H1 (cell line): ENCODE results near the gene CTSH. TPM values are rescaled to one million over a fixed set of nuclear protein-coding genes. Genes with fewer than 3 reads are reported as not detected.

ENCODE experiments used
- CTCF ChIA-PET: fragments of 300-600 bp; sonication (Branson Sonifier 250); formaldehyde crosslinking; loops from one replicate; lab custom pipeline; 2021; ENCODE audit not compliant: partially characterized antibody; lab: Charles Lee
- POLR2A ChIA-PET: fragments of 300-600 bp; sonication (Branson Sonifier 250); formaldehyde crosslinking; loops from one replicate; lab custom pipeline; 2021; ENCODE audit warnings: inconsistent platforms; ENCODE audit not compliant: partially characterized antibody; lab: Charles Lee
- DNase-seq, 2 experiments: peaks; one replicate each; pipeline versions ENCODE4 v3.0.0 to v3.0.0-alpha.2; 2010 to 2022; ENCODE audit warnings: low spot score in 2 of 2, low read depth in 1 of 2, mixed read lengths in 1 of 2
- FAIRE-seq: peaks from 2 replicates; lab custom pipeline; 2011; peaks lifted over from hg19 to GRCh38; lab: Jason Lieb, UNC
- H2AFZ ChIP-seq: 2 replicates; pipeline ENCODE4 v1.8.1; 2012; ENCODE audit warnings: low read length, inconsistent platforms
- H2AK5ac ChIP-seq: 2 replicates; pipeline ENCODE4 v1.6.1; 2013; ENCODE audit warnings: low read depth, low read length
- H2BK120ac ChIP-seq: replicated peaks from 2 replicates; pipeline ENCODE3; 2013; ENCODE audit warnings: low read depth, low read length, inconsistent platforms
- H2BK12ac ChIP-seq: 2 replicates; pipeline ENCODE4 v1.6.1; 2013; ENCODE audit warnings: low read depth, low read length
- H2BK15ac ChIP-seq: 2 replicates; pipeline ENCODE4 v1.6.1; 2013; ENCODE audit warnings: low read length
- H2BK20ac ChIP-seq: 2 replicates; pipeline ENCODE4 v1.6.1; 2013; ENCODE audit warnings: low read length
- H2BK5ac ChIP-seq: 2 replicates; pipeline ENCODE4 v1.6.1; 2013; ENCODE audit warnings: low read depth, low read length
- H3K14ac ChIP-seq: 2 replicates; pipeline ENCODE4 v1.6.1; 2013; ENCODE audit warnings: inconsistent platforms; ENCODE audit not compliant: insufficient read length
- H3K18ac ChIP-seq: 2 replicates; pipeline ENCODE4 v1.6.1; 2013; ENCODE audit warnings: low read length; ENCODE audit errors: extremely low read depth
- H3K23ac ChIP-seq: 2 replicates; pipeline ENCODE4 v1.6.1; 2013; ENCODE audit warnings: inconsistent platforms; ENCODE audit not compliant: insufficient read length
- H3K23me2 ChIP-seq: 2 replicates; pipeline ENCODE4 v1.6.1; 2013; ENCODE audit warnings: low read depth, low read length
- H3K27ac ChIP-seq: 2 replicates; pipeline ENCODE4 v1.6.1; 2011; ENCODE audit warnings: low read depth, low read length, inconsistent platforms
- H3K27me3 ChIP-seq, 4 experiments: replicated peaks in 1 of 4; 1 replicate in 1 of 4; 2 replicates in 3 of 4; pipeline versions ENCODE4 v1.6.1 to v1.8.1; 2011 to 2013; ENCODE audit warnings: low read length in 3 of 4, mild to moderate bottlenecking in 3 of 4, inconsistent platforms in 2 of 4, mixed read lengths in 2 of 4, moderate library complexity in 1 of 4; ENCODE audit not compliant: control insufficient read depth in 3 of 4, insufficient read depth in 3 of 4; ENCODE audit errors: extremely low read depth in 1 of 4
- H3K36me3 ChIP-seq, 4 experiments: 2 replicates each; pipeline versions ENCODE4 v1.6.1 to v1.8.1; 2011 to 2013; ENCODE audit warnings: mild to moderate bottlenecking in 4 of 4, low read length in 3 of 4, moderate library complexity in 2 of 4, control low read depth in 1 of 4, inconsistent platforms in 1 of 4; ENCODE audit not compliant: insufficient read depth in 4 of 4, control insufficient read depth in 2 of 4
- H3K4ac ChIP-seq: replicated peaks from 2 replicates; pipeline ENCODE3; 2013; ENCODE audit warnings: low read length, low read depth, mixed read lengths, inconsistent platforms; ENCODE audit not compliant: insufficient read length
- H3K4me1 ChIP-seq, 4 experiments: replicated peaks in 1 of 4; 1 replicate in 1 of 4; 2 replicates in 3 of 4; pipeline versions ENCODE4 v1.6.1 to v1.8.1; 2011 to 2013; ENCODE audit warnings: low read length in 3 of 4, inconsistent platforms in 2 of 4, mixed read lengths in 1 of 4; ENCODE audit not compliant: insufficient read depth in 4 of 4, control insufficient read depth in 3 of 4
- H3K4me2 ChIP-seq, 2 experiments: 2 replicates each; pipeline versions ENCODE4 v1.6.1 to v1.8.1; 2011 to 2013; ENCODE audit warnings: low read depth in 2 of 2, low read length in 2 of 2, control low read depth in 1 of 2, inconsistent platforms in 1 of 2, mild to moderate bottlenecking in 1 of 2; ENCODE audit not compliant: insufficient read depth in 1 of 2
- H3K4me3 ChIP-seq, 4 experiments: fragments of 200-600, 300-600 bp in 1 of 4; sonication (generic), shearing (Covaris generic), sonication (Bioruptor Twin) in 1 of 4; 2 replicates each; pipeline versions ENCODE4 v1.5.1 to v1.8.1; 2011 to 2016; ENCODE audit warnings: low read length in 4 of 4, low read depth in 3 of 4, control low read depth in 2 of 4, inconsistent platforms in 2 of 4, mild to moderate bottlenecking in 2 of 4, mixed read lengths in 1 of 4, moderate library complexity in 1 of 4; ENCODE audit not compliant: insufficient read depth in 2 of 4; ENCODE audit errors: extremely low read depth in 1 of 4
- H3K56ac ChIP-seq: replicated peaks from 2 replicates; pipeline ENCODE3; 2013; ENCODE audit warnings: low read depth, mild to moderate bottlenecking, mixed read lengths, low read length, inconsistent platforms; ENCODE audit not compliant: insufficient read length
- H3K79me1 ChIP-seq: 2 replicates; pipeline ENCODE4 v1.6.1; 2013; ENCODE audit warnings: low read depth, low read length, control low read depth
- H3K79me2 ChIP-seq, 2 experiments: 2 replicates each; pipeline versions ENCODE4 v1.6.1 to v1.8.1; 2012 to 2013; ENCODE audit warnings: low read length in 2 of 2, mild to moderate bottlenecking in 2 of 2, inconsistent platforms in 1 of 2; ENCODE audit not compliant: insufficient read depth in 2 of 2, control insufficient read depth in 1 of 2
- H3K9ac ChIP-seq, 4 experiments: replicated peaks in 1 of 4; 1 replicate in 1 of 4; 2 replicates in 3 of 4; pipeline versions ENCODE4 v1.6.1 to v1.8.1; 2011 to 2013; ENCODE audit warnings: low read depth in 3 of 4, low read length in 3 of 4, control low read depth in 2 of 4, mild to moderate bottlenecking in 2 of 4, moderate library complexity in 2 of 4, inconsistent platforms in 1 of 4; ENCODE audit errors: extremely low read depth in 1 of 4
- H3K9me3 ChIP-seq, 2 experiments: 2 replicates each; pipeline versions ENCODE4 v1.6.1 to v1.8.1; 2012 to 2013; ENCODE audit warnings: mild to moderate bottlenecking in 2 of 2, moderate library complexity in 2 of 2, control low read depth in 1 of 2, inconsistent platforms in 1 of 2, low read depth in 1 of 2, low read length in 1 of 2, mixed read lengths in 1 of 2; ENCODE audit not compliant: insufficient read depth in 2 of 2
- H4K20me1 ChIP-seq, 2 experiments: replicated peaks in 1 of 2; 2 replicates each; pipeline versions ENCODE3 to v1.8.1; 2011 to 2013; ENCODE audit warnings: inconsistent platforms in 2 of 2, low read length in 2 of 2, mild to moderate bottlenecking in 1 of 2; ENCODE audit not compliant: insufficient read depth in 2 of 2, control insufficient read depth in 1 of 2
- H4K5ac ChIP-seq: 2 replicates; pipeline ENCODE4 v1.6.1; 2013; ENCODE audit warnings: low read length, low read depth, mixed read lengths, inconsistent platforms; ENCODE audit not compliant: insufficient read length
- H4K8ac ChIP-seq: 2 replicates; pipeline ENCODE4 v1.8.0; 2013; ENCODE audit warnings: mild to moderate bottlenecking, moderate library complexity, low read length, inconsistent platforms; ENCODE audit not compliant: insufficient read depth; ENCODE audit errors: extremely low read depth
- H4K91ac ChIP-seq: replicated peaks from 2 replicates; pipeline ENCODE3; 2013; ENCODE audit warnings: low read length, mixed read lengths, inconsistent platforms; ENCODE audit not compliant: insufficient read length
- ASH2L ChIP-seq: fragments of 200-600, 300-600 bp; sonication (generic); IDR thresholded peaks from one replicate; pipeline ENCODE4 v1.7.1; 2017; ENCODE audit warnings: low read length
- CBX5 ChIP-seq: fragments of 300-800, 300-1000 bp; sonication (generic); IDR thresholded peaks from 2 replicates; pipeline ENCODE4 v1.7.1; 2016; ENCODE audit warnings: antibody characterized with exemption, low read length, low read depth
- CEBPB ChIP-seq: IDR thresholded peaks from 2 replicates; pipeline ENCODE4 v1.6.1; 2012; ENCODE audit warnings: low read depth, low read length
- E2F6 ChIP-seq: IDR thresholded peaks from 2 replicates; pipeline ENCODE4 v1.6.1; 2012; ENCODE audit warnings: inconsistent platforms
- EZH2 ChIP-seq: fragments of 200-600 bp; sonication (generic); IDR thresholded peaks from 2 replicates; pipeline ENCODE4 v1.7.1; 2012; ENCODE audit warnings: low read depth, mild to moderate bottlenecking, moderate library complexity, low read length, inconsistent platforms; ENCODE audit not compliant: severe bottlenecking
- HDAC2 ChIP-seq, 2 experiments: fragments of 300-600 bp in 1 of 2; sonication (generic) in 1 of 2; IDR thresholded peaks; 2 replicates each; pipeline ENCODE4 v1.6.1; 2011 to 2012; ENCODE audit warnings: low read depth in 2 of 2, low read length in 2 of 2, mild to moderate bottlenecking in 2 of 2, moderate library complexity in 2 of 2, borderline replicate concordance in 1 of 2, inconsistent platforms in 1 of 2
- JUND ChIP-seq: IDR thresholded peaks from 2 replicates; pipeline ENCODE4 v1.6.1; 2011; ENCODE audit warnings: mild to moderate bottlenecking, improper control_type of control experiment, low read length
- POU5F1 ChIP-seq: IDR thresholded peaks from 2 replicates; pipeline ENCODE4 v1.6.1; 2011; ENCODE audit warnings: low read depth, mild to moderate bottlenecking, low read length, moderate library complexity
- SRF ChIP-seq: IDR thresholded peaks from 2 replicates; pipeline ENCODE4 v1.6.1; 2011; ENCODE audit warnings: mild to moderate bottlenecking, low read depth, low read length, moderate library complexity
- TCF12 ChIP-seq: IDR thresholded peaks from 2 replicates; pipeline ENCODE4 v1.6.1; 2011; ENCODE audit warnings: low read depth, mild to moderate bottlenecking, low read length
- WGBS, 2 experiments: shearing (Covaris generic) in 1 of 2; methylation state at CpG; one replicate each; pipeline versions ENCODE4 v1.1.6 to v1.1.7; 2013 to 2015; ENCODE audit warnings: low lambda C conversion rate in 2 of 2, mixed read lengths in 2 of 2, inconsistent platforms in 1 of 2, low coverage in 1 of 2, missing lambda C conversion rate in 1 of 2; ENCODE audit not compliant: insufficient replicate concordance in 2 of 2, insufficient coverage in 1 of 2, insufficient read length in 1 of 2; ENCODE audit errors: extremely low coverage in 1 of 2, missing lambda C conversion rate in 1 of 2; 5-methylcytosine and 5-hydroxymethylcytosine counted together
- polyA plus RNA-seq, 7 experiments: library from polyadenylated mRNA; depleted of rRNA in 3 of 7; stranded (reverse) in 5 of 7; unstranded in 2 of 7; fragments of >200 nt in 5 of 7; fragments of 200-250 nt in 2 of 7; gene quantifications; 1 replicate in 5 of 7; 2 replicates in 1 of 7; 4 replicates in 1 of 7; pipeline versions ENCODE4 v1.2.1 to v1.2.3, GENCODE V29; 2011 to 2013; ENCODE audit warnings: missing spikeins in 2 of 7, mixed read lengths in 2 of 7
- total RNA-seq: library from RNA; stranded (reverse); fragmentation: NEBNext Ultra II Directional; extraction: Animal tissue kit (Norgen Biotek cat#: 25700); gene quantifications from 2 replicates; pipeline ENCODE4 v1.2.1, GENCODE V29; 2021
- TF ChIP-seq, protein P1 (sequence below): IDR thresholded peaks from 2 replicates; pipeline ENCODE4 v1.6.1; 2011; ENCODE audit warnings: low read length, improper control_type of control experiment
- TF ChIP-seq, protein P2 (sequence below): IDR thresholded peaks from 2 replicates; pipeline ENCODE4 v1.6.1; 2012; ENCODE audit warnings: inconsistent platforms

Gene CTSH
- total and polyA plus RNA-seq, 2 of the 8 experiments (the other 6 are each of a cell fraction or from before 2014, with no cell fraction given): 34.0 to 36.8 TPM

- Histone ChIP-seq H2BK5ac (no peak overlapping the region), H2BK15ac (no peak overlapping the region), H3K9me3 (no peaks in the 10 kb centered on the region), H4K5ac (no peak overlapping the region), H3K4me1 (no peaks in the 10 kb centered on the region), H2AK5ac (no peak overlapping the region), H3K23ac (no peak overlapping the region), H4K8ac (no peak overlapping the region), H3K56ac (no peak overlapping the region), H3K4me2 (no peak overlapping the region), H3K27ac (no peak overlapping the region), H2BK20ac (no peak overlapping the region), H3K14ac (no peak overlapping the region), H3K4ac (no peak overlapping the region), H2AFZ (no peak overlapping the region), H3K18ac (no peak overlapping the region), H2BK12ac (no peak overlapping the region), H3K23me2 (no peaks in the 10 kb centered on the region), H4K91ac (no peak overlapping the region), H4K20me1 (no peaks in the 10 kb centered on the region), H3K79me2 (no peaks in the 10 kb centered on the region), H3K27me3 (no peaks in the 10 kb centered on the region; a peak in 1 of 7 replicates), H3K36me3 (no peaks in the 10 kb centered on the region), H3K79me1 (no peaks in the 10 kb centered on the region), H3K9ac (no peak overlapping the region), H2BK120ac (no peak overlapping the region), H3K4me3 (no peak overlapping the region)
- ChIA-PET POLR2A (no interaction called here), CTCF (interaction anchor here (0.6 to 2.6 kb wide), 8 partner anchors 14 to 1472 kb away, joined by 3 to 9 read pairs (median 4); no protein-coding TSS in a partner anchor)
- 96% methylated on average over 6 of the region's 6 CpGs; no CpG with 5 or more reads in 1 of the 2 experiments for WGBS, 2 experiments
- no peak for FAIRE-seq
- DNase-seq: no peak
- TF ChIP-seq E2F6 (no peak), TCF12 (no peak), CEBPB (no peak), EZH2 (no peak), POU5F1 (no peak), ASH2L (no peak), JUND (no peak), HDAC2 (IDR thresholded peaks at IDR 0.05; ENCODE audit: borderline replicate concordance in 1 of 2, low read depth in 2 of 2, low read length in 2 of 2) (no peak), CBX5 (no peak), SRF (no peak)
- TF ChIP-seq, protein P1, sequence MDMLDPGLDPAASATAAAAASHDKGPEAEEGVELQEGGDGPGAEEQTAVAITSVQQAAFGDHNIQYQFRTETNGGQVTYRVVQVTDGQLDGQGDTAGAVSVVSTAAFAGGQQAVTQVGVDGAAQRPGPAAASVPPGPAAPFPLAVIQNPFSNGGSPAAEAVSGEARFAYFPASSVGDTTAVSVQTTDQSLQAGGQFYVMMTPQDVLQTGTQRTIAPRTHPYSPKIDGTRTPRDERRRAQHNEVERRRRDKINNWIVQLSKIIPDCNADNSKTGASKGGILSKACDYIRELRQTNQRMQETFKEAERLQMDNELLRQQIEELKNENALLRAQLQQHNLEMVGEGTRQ: no peak
- TF ChIP-seq, protein P2, sequence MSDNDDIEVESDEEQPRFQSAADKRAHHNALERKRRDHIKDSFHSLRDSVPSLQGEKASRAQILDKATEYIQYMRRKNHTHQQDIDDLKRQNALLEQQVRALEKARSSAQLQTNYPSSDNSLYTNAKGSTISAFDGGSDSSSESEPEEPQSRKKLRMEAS: no peak
Measured at GRCh38 chr15:78985859-78986475, 41.1 kb upstream of the CTSH start.
